ENCODE data around the gene NUDT8. TPM values are rescaled to one million over a fixed set of nuclear protein-coding genes. Genes with fewer than 3 reads are reported as not detected.

The NUDT8 gene
- polyA plus RNA-seq, 2 of the 4 experiments (the other 2 are of a cell fraction) = 1.8 to 5.6 TPM

DNA sequence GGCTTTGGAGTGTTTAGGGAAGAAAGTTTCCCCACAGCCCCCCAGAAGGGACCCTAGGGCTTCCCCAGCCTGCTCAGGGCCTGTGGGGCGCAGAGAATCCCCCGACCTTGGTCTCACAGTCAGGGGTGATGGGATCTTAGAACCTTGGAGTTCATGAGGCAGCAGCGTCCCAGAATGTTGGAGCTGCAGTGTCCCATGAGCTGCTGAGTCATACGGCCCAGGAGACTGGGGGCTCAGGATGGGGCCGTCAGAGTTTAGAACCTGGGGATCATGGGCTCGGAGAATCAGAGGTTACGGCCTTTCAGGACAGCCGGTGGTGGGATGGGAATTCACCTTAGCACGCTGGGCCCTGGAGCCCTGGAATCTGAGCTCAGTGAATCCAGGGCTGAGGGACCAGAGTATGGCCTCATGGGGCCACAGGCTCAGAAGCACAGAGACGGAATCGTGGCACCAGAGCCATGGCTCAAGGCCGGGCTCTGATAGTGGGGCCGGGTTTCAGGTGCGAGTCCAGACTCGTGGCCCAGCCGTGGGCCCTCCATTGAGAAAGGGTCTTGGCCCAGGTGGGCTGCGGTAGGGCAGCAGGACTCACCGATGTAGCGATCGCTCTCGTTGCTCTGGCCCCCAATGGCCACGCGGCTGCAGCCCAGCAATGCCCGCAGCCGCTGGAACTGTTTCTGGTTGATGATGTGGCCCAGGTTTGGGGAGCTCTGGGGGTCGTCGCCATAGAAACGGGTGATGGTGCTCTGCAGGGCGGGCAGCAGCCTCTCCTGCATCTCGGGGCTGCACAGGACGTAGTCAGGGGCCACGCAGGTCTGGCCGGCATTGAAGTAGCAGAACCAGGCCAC, 35.2 kb upstream of the NUDT8 start:
- no peak for FAIRE-seq
- Histone ChIP-seq H3K4me1 (no peaks in the 10 kb centered on the region), H3K9me3 (no peaks in the 10 kb centered on the region), H3K4me3 (no peak overlapping the region), H3K27ac (no peak overlapping the region), H3K4me2 (no peak overlapping the region)
- 60% methylated on average over 19 of the region's 33 CpGs for WGBS (ENCODE audit: missing lambda C conversion rate)
- CTCF ChIA-PET = interaction anchor here (0.6 to 13.0 kb wide), 9 partner anchors 11 to 1364 kb away, joined by 3 to 150 read pairs (median 4); partner anchors contain the start of gene NUDT8
- POLR2A ChIA-PET = no interaction called here
- ATAC-seq = no peak
- TF ChIP-seq MYC (IDR thresholded peaks at IDR 0.05; ENCODE audit: borderline replicate concordance, low read length) = no peak
- TF ChIP-seq, protein P1, sequence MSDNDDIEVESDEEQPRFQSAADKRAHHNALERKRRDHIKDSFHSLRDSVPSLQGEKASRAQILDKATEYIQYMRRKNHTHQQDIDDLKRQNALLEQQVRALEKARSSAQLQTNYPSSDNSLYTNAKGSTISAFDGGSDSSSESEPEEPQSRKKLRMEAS (IDR thresholded peaks at IDR 0.05) = no peak
- DNase-seq (ENCODE audit: low read depth in 1 of 2, low spot score in 1 of 2) = no peak

DNA sequence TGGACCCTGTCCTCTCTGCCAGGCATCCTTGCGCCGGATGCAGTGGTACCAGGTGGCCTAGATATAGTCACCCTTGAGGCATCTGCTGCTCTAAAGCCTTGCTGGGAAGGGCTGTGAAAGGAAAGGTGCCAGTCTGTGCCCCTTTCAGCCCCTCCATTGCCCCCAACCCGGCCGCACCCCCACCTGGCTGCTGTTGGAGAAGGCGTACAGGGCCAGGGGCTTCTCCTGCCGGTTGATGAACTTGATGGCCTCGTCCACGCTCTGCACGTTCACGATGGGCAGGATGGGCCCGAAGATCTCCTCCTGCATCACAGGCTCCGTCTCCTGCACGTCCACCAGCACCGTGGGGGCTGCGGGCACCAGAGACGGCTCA, 34.5 kb upstream of the NUDT8 start:
- TF ChIP-seq, protein P2, sequence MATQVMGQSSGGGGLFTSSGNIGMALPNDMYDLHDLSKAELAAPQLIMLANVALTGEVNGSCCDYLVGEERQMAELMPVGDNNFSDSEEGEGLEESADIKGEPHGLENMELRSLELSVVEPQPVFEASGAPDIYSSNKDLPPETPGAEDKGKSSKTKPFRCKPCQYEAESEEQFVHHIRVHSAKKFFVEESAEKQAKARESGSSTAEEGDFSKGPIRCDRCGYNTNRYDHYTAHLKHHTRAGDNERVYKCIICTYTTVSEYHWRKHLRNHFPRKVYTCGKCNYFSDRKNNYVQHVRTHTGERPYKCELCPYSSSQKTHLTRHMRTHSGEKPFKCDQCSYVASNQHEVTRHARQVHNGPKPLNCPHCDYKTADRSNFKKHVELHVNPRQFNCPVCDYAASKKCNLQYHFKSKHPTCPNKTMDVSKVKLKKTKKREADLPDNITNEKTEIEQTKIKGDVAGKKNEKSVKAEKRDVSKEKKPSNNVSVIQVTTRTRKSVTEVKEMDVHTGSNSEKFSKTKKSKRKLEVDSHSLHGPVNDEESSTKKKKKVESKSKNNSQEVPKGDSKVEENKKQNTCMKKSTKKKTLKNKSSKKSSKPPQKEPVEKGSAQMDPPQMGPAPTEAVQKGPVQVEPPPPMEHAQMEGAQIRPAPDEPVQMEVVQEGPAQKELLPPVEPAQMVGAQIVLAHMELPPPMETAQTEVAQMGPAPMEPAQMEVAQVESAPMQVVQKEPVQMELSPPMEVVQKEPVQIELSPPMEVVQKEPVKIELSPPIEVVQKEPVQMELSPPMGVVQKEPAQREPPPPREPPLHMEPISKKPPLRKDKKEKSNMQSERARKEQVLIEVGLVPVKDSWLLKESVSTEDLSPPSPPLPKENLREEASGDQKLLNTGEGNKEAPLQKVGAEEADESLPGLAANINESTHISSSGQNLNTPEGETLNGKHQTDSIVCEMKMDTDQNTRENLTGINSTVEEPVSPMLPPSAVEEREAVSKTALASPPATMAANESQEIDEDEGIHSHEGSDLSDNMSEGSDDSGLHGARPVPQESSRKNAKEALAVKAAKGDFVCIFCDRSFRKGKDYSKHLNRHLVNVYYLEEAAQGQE (IDR thresholded peaks at IDR 0.05) = no peak
- no peak for TF ChIP-seq CHD2 (IDR thresholded peaks at IDR 0.05; ENCODE audit: low read length, partially characterized antibody)
- TF ChIP-seq TFCP2L1 (CRISPR knock-in tag; IDR thresholded peaks at IDR 0.05) = no peak
- no peak for TF ChIP-seq FOSB (CRISPR knock-in tag; IDR thresholded peaks at IDR 0.05)
- TF ChIP-seq, protein P1 (IDR thresholded peaks at IDR 0.05) = no peak
- no peak for TF ChIP-seq ZC3H11A (IDR thresholded peaks at IDR 0.05)
- TF ChIP-seq ZFP36 (IDR thresholded peaks at IDR 0.05; ENCODE audit: borderline replicate concordance, partially characterized antibody) = no peak
- TF ChIP-seq, protein P3, sequence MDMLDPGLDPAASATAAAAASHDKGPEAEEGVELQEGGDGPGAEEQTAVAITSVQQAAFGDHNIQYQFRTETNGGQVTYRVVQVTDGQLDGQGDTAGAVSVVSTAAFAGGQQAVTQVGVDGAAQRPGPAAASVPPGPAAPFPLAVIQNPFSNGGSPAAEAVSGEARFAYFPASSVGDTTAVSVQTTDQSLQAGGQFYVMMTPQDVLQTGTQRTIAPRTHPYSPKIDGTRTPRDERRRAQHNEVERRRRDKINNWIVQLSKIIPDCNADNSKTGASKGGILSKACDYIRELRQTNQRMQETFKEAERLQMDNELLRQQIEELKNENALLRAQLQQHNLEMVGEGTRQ (IDR thresholded peaks at IDR 0.05) = no peak
- TF ChIP-seq BHLHE40 (IDR thresholded peaks at IDR 0.05; ENCODE audit: low read depth, low read length) = no peak
- TF ChIP-seq JUNB (IDR thresholded peaks at IDR 0.05) = no peak
- TF ChIP-seq, protein P4, sequence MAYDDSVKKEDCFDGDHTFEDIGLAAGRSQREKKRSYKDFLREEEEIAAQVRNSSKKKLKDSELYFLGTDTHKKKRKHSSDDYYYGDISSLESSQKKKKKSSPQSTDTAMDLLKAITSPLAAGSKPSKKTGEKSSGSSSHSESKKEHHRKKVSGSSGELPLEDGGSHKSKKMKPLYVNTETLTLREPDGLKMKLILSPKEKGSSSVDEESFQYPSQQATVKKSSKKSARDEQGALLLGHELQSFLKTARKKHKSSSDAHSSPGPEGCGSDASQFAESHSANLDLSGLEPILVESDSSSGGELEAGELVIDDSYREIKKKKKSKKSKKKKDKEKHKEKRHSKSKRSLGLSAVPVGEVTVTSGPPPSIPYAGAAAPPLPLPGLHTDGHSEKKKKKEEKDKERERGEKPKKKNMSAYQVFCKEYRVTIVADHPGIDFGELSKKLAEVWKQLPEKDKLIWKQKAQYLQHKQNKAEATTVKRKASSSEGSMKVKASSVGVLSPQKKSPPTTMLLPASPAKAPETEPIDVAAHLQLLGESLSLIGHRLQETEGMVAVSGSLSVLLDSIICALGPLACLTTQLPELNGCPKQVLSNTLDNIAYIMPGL (CRISPR knock-in tag; IDR thresholded peaks at IDR 0.05; ENCODE audit: borderline replicate concordance) = no peak
- Histone ChIP-seq H3K4me3 (no peak overlapping the region), H3K27ac (no peak overlapping the region), H3K9me3 (no peaks in the 10 kb centered on the region), H3K4me2 (no peak overlapping the region), H3K4me1 (no peaks in the 10 kb centered on the region)
- POLR2A ChIA-PET = no interaction called here
- DNase-seq (ENCODE audit: low read depth in 1 of 2, low spot score in 1 of 2) (no peak), ATAC-seq (no peak), FAIRE-seq (no peak)
- CTCF ChIA-PET = interaction anchor here (1.2 to 13.0 kb wide), 5 partner anchors 16 to 133 kb away, joined by 3 to 150 read pairs (median 4); partner anchors contain the start of gene NUDT8
- WGBS (ENCODE audit: missing lambda C conversion rate) = 72% methylated on average over 5 of the region's 16 CpGs

DNA sequence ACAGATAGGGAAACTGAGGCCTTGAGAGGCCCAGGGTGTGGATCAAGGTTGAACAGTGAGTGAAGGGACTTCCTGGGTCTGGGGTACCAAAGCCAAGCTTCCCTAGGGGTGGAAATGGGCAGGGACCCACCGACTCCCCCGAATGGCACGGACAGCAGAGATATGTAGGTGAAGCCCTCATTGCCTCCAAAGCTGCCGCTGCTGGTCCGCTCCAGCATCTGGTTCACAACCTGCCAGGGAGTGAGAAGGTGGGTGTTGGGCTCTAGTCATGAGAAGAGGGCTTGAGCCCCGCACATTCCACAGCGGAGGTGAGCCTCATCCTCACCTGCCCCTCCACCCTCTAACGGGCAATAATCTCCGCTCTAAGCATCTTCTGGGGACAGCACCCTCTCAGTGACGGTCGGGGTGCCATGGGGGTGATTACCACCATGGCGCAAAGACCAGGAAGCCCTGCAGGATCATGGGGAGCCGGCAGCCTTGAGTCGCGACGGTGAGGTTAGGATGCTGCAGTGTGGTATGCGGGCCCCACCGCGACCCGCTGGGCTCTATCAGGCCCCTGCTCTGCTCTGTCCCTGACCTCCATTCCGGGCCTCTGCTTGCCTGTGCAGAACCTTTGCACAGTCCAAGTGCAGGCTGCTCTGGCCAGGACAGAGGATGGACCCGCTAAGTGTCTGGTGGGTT, 33.9 kb upstream of the NUDT8 start:
- Histone ChIP-seq H3K4me3 (no peak overlapping the region), H3K4me1 (no peaks in the 10 kb centered on the region), H3K27ac (no peak overlapping the region), H3K9me3 (no peaks in the 10 kb centered on the region), H3K4me2 (no peak overlapping the region)
- FAIRE-seq (no peak), DNase-seq (ENCODE audit: low read depth in 1 of 2, low spot score in 1 of 2) (no peak), ATAC-seq (no peak)
- ChIA-PET POLR2A (no interaction called here), CTCF (interaction anchor here (13.0 kb wide), 1 partner anchor 33 kb away, joined by 150 read pairs; the partner anchor contains the start of gene NUDT8)
- WGBS (ENCODE audit: missing lambda C conversion rate) = 86% methylated on average over 18 of the region's 22 CpGs
- no peak for TF ChIP-seq ZC3H11A (IDR thresholded peaks at IDR 0.05)
- no peak for TF ChIP-seq FOSL2 (IDR thresholded peaks at IDR 0.05)
- no peak for TF ChIP-seq FOSL2 (CRISPR knock-in tag; IDR thresholded peaks at IDR 0.05)
- TF ChIP-seq HOXA7 (CRISPR knock-in tag; IDR thresholded peaks at IDR 0.05) = no peak
- TF ChIP-seq MAZ (IDR thresholded peaks at IDR 0.05; ENCODE audit: borderline replicate concordance, low read depth, low read length) = no peak
- TF ChIP-seq CBX2 (IDR thresholded peaks at IDR 0.05; ENCODE audit: borderline replicate concordance, low read depth) = no peak
- TF ChIP-seq FOSB (CRISPR knock-in tag; IDR thresholded peaks at IDR 0.05) = no peak
- no peak for TF ChIP-seq SMC3 (IDR thresholded peaks at IDR 0.05)
- no peak for TF ChIP-seq HOXB13 (CRISPR knock-in tag; IDR thresholded peaks at IDR 0.05; ENCODE audit: low read depth)
- TF ChIP-seq TP53 (CRISPR knock-in tag; IDR thresholded peaks at IDR 0.05) = no peak
- TF ChIP-seq EP300 (IDR thresholded peaks at IDR 0.05) = no peak
- TF ChIP-seq EHMT2 (IDR thresholded peaks at IDR 0.05; ENCODE audit: low read depth) = no peak
- TF ChIP-seq, protein P3 (IDR thresholded peaks at IDR 0.05) = no peak
- no peak for TF ChIP-seq HOXB5 (CRISPR knock-in tag; IDR thresholded peaks at IDR 0.05)

All from A549 (cell line).